G401.6 (cell line): Measurements from ENCODE around the gene GRK5.

Experiments
- FAIRE-seq: peaks from 2 replicates; lab custom pipeline; 2012; peaks lifted over from hg19 to GRCh38; lab: Jason Lieb, UNC

GRK5 gene

DNA sequence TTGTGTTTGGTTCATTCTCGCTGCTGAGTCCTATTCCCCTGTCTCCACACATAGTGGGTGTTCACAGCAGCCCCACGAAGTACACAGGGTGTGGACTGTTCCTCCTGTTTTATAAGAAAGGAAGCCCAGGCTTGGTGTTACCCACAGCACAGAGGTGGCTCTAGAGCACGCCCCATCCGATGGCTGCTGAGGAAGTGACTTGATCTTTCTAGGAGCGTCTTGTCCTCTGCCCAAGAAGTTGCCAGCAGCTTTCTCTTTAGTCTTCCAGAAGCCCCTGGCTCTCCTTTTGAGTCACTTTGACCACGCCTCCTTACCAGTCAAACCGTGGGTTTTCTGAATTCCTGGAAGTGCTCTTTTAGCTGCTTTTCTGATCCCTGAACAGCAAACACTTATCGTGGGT, 94.0 kb downstream of the GRK5 start:
- no peak for FAIRE-seq

DNA sequence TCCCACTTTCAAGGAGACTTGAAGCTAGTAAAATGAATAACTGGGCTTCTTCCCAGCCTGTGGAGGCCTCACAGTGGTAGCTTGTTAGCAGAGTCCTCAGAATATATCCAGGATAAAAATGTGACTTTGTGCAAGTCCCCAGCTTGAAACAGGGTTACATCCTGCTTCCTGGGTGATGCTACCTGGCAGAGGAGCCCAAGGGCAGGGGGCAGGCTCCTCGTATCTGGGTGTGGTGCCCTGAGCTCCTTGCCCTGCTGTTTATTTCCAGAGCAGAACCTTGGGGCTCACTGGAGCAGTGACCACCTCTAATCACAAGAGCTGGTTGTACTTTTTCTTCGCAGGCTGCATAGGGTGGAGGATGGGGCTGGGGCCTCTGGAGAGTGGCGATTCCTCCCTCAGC, 94.8 kb downstream of the GRK5 start:
- FAIRE-seq: no peak

DNA sequence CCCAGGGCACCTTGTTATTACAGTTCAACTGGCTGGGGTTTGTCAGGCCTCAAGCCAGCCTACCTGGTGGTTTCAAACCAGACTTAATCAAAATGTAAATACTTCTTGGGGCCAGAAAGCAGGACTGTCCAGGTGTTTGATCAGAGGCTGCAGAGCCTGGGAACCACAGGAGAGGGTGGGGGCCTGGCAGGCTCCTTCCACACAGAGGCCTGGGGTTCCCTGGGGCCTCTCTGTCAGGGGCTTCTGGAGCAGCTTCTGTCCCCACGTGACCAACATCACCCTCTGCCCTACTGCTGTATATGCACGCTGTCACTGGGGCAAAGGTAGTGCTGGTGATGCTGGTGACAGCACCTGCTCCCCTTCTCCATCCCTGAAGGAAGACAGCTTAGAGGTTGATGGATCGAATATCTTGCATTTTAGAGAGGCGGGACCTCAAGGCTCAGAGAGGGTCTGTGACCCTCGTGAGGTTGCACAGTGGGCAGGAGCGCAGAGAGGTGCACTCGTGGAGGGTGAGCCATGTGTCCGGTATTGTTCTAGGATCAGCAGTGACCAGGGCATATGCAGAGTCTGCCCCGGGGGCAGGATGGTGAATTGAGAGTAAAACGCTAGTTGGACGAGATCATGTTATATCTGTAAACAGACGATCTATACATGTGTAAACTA, 95.4 kb downstream of the GRK5 start:
- FAIRE-seq: no peak

- FAIRE-seq: no peak
These were observed 96.5 kb downstream of the GRK5 start for GRCh38 chr10:119303886-119304285.

DNA sequence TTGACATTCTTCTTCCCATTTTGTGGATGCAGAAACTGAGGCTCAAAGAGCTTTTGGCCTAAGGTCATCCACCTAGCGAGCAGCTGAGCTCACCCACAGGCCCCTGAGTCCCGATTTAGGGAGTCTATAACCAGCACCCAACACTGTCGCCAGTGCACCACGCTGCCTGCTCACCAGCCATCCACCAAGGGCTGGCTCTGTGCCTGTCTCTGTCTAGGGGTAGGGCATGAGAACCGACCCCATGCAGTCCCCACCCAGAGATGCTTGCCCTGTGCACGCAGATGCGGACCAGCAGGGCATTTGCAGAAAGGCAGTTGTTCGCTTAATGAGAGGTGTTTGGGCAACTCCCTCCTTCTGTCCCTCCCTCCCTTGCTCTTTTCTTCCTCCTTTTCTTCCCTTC, 97.2 kb downstream of the GRK5 start:
- no peak for FAIRE-seq

GRCh38 chr10:119305860-119306513, 98.6 kb downstream of the GRK5 start:
- no peak for FAIRE-seq

DNA sequence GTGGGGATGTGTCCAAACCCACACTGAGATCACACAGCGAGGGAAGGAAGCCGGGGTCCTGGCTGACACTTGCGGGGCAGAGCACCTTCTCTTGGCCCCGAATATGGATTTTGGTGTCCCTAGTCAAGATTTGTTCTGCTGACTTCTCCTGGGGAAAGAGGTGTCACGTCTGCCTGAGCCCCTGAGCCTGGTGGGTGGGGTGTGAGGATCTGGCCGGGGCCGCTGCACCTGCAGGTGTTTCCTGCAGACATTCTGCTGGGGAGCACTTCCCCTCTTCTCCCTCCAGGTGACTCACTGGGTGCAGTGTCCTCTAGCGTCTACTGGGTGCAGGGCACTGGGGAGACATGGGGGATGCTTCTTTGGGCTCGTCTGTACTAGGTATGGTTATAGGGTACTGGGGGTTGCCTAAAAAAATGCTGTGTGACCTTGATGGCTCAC, 99.2 kb downstream of the GRK5 start:
- FAIRE-seq: no peak

GRCh38 chr10:119306986-119307392, 99.6 kb downstream of the GRK5 start:
- no peak for FAIRE-seq

- no peak for FAIRE-seq
These were observed 100.7 kb downstream of the GRK5 start for GRCh38 chr10:119308089-119308488.

GRCh38 chr10:119308551-119309422, 101.4 kb downstream of the GRK5 start:
- no peak for FAIRE-seq

DNA sequence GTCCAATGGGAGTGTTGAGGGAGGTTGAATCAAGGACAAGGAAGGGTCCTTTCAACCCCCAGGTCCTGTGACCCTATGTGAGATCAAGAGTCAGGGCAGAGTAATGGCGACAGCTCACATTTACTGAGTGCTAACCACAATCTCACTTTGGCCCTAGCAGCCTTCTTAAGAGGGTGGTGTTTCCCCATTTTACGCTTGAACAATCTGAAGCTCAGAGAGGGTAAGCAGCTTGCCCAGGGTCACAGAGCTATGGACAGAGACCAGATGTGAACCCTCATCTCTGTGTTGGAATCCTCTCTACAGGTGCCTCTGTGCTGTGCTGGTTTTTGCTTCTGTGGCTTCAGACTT, 102.0 kb downstream of the GRK5 start:
- FAIRE-seq: no peak

DNA sequence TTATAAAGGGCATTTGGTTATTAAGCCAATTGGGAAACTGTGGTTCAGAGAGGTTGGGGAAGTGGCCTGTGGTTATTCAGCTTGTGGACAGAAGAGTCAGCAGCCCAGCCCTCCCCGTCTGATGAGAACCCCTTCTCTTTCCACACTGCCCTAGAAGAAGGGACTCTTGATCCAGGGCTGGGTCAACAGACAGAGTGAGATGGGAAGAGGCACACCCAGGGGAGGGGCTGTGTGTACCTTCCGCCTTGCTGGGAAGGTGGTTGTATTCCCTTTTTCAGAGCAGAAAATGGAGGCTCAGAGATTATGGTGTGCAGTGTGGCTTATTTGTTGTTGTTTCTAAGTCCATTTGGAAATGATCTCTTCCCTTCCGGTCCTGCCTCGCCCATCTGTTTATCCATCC, 103.4 kb downstream of the GRK5 start:
- FAIRE-seq: no peak

- FAIRE-seq: no peak
These were observed 104.9 kb downstream of the GRK5 start for GRCh38 chr10:119312241-119312640.

GRCh38 chr10:119313024-119313423, 105.7 kb downstream of the GRK5 start:
- FAIRE-seq: no peak

DNA sequence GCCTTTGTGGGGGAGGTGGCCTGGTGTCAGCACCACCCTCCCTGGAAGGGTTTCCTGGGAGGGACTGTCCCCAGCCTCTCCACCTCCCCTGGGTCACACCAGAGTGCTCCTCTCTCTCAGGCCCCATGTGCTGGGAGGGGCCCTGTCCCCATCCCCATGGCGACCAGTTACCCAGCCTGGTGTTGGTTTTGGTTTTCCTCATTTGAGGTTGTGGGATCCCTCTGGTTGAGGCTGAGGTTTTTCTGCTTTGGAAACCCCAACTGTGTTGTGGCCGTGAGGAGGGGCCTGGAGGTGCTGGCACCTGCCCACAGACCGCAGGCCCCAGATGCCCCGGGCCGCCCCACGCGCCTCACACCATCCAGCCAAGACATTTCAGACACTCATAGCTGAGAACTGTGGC, 106.3 kb downstream of the GRK5 start:
- FAIRE-seq: no peak

DNA sequence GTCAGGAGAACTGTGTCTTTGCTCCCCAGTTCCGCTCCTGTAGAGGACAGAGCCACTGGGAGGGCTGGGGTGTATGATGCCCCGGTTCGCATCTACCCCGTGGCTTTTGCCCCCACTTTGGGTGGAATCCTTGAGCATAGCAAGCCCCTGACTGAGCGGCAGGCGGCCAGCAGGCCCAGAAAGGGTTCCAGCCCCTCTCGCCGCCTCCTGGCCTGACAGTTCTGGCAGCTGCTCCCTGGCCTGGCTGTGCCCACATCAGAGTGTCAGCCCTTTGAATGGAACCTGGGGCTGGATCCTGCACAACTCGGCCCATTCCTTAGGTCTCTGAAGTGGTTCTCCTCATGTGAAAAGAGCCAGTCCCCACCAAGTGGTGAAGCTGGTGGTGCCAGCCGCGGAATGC, 106.7 kb downstream of the GRK5 start:
- no peak for FAIRE-seq

DNA sequence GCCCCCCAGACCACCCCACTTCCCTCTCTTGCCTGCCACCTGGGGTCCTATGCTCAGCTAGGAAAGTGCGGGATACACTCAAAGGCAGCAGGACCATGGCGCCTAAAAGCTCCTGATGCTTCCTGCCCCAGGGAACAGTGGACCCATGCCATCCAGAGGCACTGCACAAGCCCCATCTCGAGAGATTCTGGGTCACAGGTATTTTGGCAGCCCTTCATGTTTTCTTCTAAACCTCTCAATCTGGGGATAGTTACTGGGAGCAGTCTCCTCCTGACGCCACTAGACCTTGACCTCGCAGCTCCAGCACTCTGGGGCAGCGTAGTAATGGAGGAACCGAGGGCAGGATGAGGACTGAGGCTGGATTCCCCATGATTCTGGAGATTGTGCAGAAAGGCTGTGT, 107.1 kb downstream of the GRK5 start:
- FAIRE-seq: no peak

DNA sequence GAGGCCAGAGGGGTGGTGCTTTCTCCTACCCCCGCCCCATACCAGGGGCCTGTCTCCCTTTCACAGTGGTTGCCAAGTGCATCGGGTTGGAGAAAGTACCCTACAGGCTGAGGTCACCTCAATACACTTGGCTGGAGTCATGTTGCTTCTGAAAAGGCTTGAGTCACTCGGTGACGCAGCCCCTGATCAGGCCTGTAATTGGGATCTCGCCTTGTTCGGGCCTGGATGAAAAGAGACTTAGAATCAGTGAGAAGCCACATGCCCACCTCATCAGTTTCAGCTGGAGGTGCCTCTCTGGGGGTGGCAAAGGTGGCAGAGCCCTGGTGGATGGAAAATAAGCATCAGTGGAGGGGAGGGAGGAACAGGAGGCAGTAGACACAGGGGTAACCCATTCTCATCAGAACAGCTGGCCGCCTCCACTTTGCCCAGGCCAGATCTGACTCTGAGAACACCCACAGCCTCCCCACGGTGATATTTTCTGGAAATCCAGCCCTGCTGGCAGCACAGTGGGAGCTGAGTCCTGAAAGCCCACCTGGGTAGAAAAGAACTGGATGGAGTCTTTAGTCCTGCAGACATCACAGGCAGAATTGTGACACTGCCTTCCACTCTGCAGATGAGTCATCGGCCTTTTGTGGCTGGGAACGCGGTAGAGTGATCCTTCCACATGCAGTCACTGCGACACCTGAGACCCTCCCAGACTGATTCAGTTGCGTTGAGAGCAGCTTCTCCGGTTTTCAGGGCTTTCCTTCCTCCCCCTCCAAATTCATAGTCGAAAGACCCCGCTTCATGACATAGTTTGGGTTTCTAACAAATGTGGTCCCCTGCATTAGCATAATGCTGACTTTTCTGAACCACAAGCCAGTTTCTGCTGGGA, 108.0 kb downstream of the GRK5 start:
- no peak for FAIRE-seq

GRCh38 chr10:119316002-119316358, 108.6 kb downstream of the GRK5 start:
- no peak for FAIRE-seq

GRCh38 chr10:119316729-119317097, 109.3 kb downstream of the GRK5 start:
- no peak for FAIRE-seq

DNA sequence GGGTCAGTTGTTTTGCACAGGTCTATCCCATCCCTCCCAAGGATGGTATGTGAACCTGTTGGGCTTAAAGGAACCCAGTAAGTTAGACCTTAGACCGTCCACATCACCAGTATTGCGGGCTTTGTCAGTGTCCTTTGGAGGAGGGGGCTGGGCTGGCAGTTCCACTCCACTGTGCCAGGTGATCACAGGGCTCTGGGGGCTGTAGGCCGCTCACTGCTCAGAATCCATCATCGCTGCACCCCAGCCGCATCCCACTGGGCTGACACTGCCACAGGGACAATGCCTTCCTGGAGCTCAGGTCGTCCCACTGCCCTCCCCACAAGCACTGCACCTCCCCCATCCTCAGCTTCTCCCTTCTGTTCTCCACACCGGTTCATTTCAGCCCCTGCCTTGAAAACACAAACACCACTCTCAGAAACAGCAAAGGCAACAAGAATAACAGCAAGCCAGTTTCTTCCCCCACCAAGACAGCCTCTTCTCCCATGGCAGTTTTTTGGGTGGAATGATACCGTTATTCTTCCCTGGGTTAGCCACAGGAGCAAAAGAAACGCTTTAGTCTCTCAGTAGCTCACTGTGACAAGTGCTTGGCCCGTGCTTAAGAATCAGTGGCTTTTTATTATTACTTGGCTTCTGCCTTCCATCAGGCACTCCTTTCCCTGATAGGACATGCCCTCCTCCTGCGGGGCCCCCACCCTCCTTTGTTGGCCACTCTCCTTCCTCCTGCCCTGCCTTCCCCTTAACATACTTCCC, 111.2 kb downstream of the GRK5 start:
- FAIRE-seq: no peak
